Metanephros (tissue), 1 donor: Measurements from ENCODE around the gene RAB21. TPM values are rescaled to one million over a fixed set of nuclear protein-coding genes. Genes with fewer than 3 reads are reported as not detected.

ENCODE experiments used
- total RNA-seq: library from RNA; depleted of rRNA; stranded (reverse); fragments of >200 nt; gene quantifications from one replicate; pipeline ENCODE4 v1.2.3, GENCODE V29; 2014

RAB21 gene
- total RNA-seq, result 29.0 TPM

GRCh38 chr12:71754461-71755145 is at the start of gene RAB21:
Gene RAB21 (plus strand): TSS chr12:71754863. CDS start chr12:71755130, 267 bp downstream.

Other genes with a start within 250 kb of the RAB21 start
- 40.6 TPM for gene ZFC3H1, start 91.0 kb upstream of the RAB21 start, total RNA-seq
- 7.2 TPM for gene THAP2, start 90.6 kb upstream of the RAB21 start, total RNA-seq
- gene TMEM19, start 68.8 kb upstream of the RAB21 start, total RNA-seq, result 27.9 TPM
- 31.9 TPM for gene TBC1D15, start 84.9 kb downstream of the RAB21 start, total RNA-seq
- gene TPH2, start 184.0 kb downstream of the RAB21 start, total RNA-seq, result not detected